Measurements from ENCODE around the gene GRK1. TPM values are rescaled to one million over a fixed set of nuclear protein-coding genes. Genes with fewer than 3 reads are reported as not detected.

GRK1 gene
- total and polyA plus RNA-seq, 2 experiments from 2014 or later: 0.17 TPM; not detected in 1

GRCh38 chr13:113669231-113669754 lies 2.3 kb downstream of the GRK1 start:
- no peak for DNase-seq (ENCODE audit: low spot score)
- no peaks in the 10 kb centered on the region for H3K9me3 ChIP-seq (ENCODE audit: low read depth)
- H3K36me3 ChIP-seq (replicated peaks; ENCODE audit: insufficient read depth, low read depth): no peaks in the 10 kb centered on the region
- H4K20me1 ChIP-seq (ENCODE audit: insufficient read depth, poor library complexity, severe bottlenecking): no peaks in the 10 kb centered on the region
- no peaks in the 10 kb centered on the region for H3K79me2 ChIP-seq
- H3K27me3 ChIP-seq: no peaks in the 10 kb centered on the region
- TF ChIP-seq CTCF (IDR thresholded peaks at IDR 0.05; ENCODE audit: poor library complexity) (no peak), EZH2 (IDR thresholded peaks at IDR 0.05; ENCODE audit: borderline replicate concordance) (no peak), EZH2phosphoT487 (IDR thresholded peaks at IDR 0.05; ENCODE audit: low read depth, severe bottlenecking, unreplicated experiment) (no peak)
- peaks cover 4% of the 10 kb centered on the region for H3K4me1 ChIP-seq (ENCODE audit: insufficient read depth)
- no peaks in the 10 kb centered on the region for H3K9me2 ChIP-seq (replicated peaks; ENCODE audit: insufficient read depth)
- WGBS (ENCODE audit: low lambda C conversion rate, missing lambda C conversion rate): 73% methylated on average over 13 of the region's 13 CpGs
- no peak overlapping the region for H3K27ac ChIP-seq
- H3K4me2 ChIP-seq: no peak overlapping the region
- no peak overlapping the region for H3K4me3 ChIP-seq
- H2AFZ ChIP-seq: no peak overlapping the region

GRCh38 chr13:113669755-113670341 lies 2.8 kb downstream of the GRK1 start:
- 84% methylated on average over 21 of the region's 21 CpGs for WGBS (ENCODE audit: low lambda C conversion rate, missing lambda C conversion rate)

GRCh38 chr13:113670541-113670940 lies 3.5 kb downstream of the GRK1 start:
- Histone ChIP-seq H3K27me3 (no peaks in the 10 kb centered on the region), H2AFZ (no peak overlapping the region), H3K79me2 (no peaks in the 10 kb centered on the region), H3K27ac (no peak overlapping the region), H4K20me1 (ENCODE audit: insufficient read depth, poor library complexity, severe bottlenecking) (no peaks in the 10 kb centered on the region), H3K9me2 (replicated peaks; ENCODE audit: insufficient read depth) (no peaks in the 10 kb centered on the region), H3K4me1 (ENCODE audit: insufficient read depth) (no peaks in the 10 kb centered on the region), H3K4me2 (no peak overlapping the region), H3K36me3 (replicated peaks; ENCODE audit: insufficient read depth, low read depth) (no peaks in the 10 kb centered on the region), H3K9me3 (ENCODE audit: low read depth) (no peaks in the 10 kb centered on the region), H3K4me3 (no peak overlapping the region)
- WGBS (ENCODE audit: low lambda C conversion rate, missing lambda C conversion rate): 100% methylated on average over 2 of the region's 19 CpGs
- TF ChIP-seq EZH2 (IDR thresholded peaks at IDR 0.05; ENCODE audit: borderline replicate concordance) (no peak), EZH2phosphoT487 (IDR thresholded peaks at IDR 0.05; ENCODE audit: low read depth, severe bottlenecking, unreplicated experiment) (no peak), CTCF (IDR thresholded peaks at IDR 0.05; ENCODE audit: poor library complexity) (no peak)
- DNase-seq (ENCODE audit: low spot score): no peak

More at GRCh38 chr13:113669755-113670341, 2.8 kb downstream of the GRK1 start:
- H4K20me1 ChIP-seq (ENCODE audit: insufficient read depth, poor library complexity, severe bottlenecking): no peaks in the 10 kb centered on the region
- no peak overlapping the region for H3K4me2 ChIP-seq
- H3K79me2 ChIP-seq: no peaks in the 10 kb centered on the region
- TF ChIP-seq EZH2phosphoT487 (IDR thresholded peaks at IDR 0.05; ENCODE audit: low read depth, severe bottlenecking, unreplicated experiment) (no peak), CTCF (IDR thresholded peaks at IDR 0.05; ENCODE audit: poor library complexity) (no peak), EZH2 (IDR thresholded peaks at IDR 0.05; ENCODE audit: borderline replicate concordance) (no peak)
- no peak overlapping the region for H2AFZ ChIP-seq
- H3K4me3 ChIP-seq: no peak overlapping the region
- H3K4me1 ChIP-seq (ENCODE audit: insufficient read depth): peaks cover 3% of the 10 kb centered on the region
- no peaks in the 10 kb centered on the region for H3K27me3 ChIP-seq
- H3K9me3 ChIP-seq (ENCODE audit: low read depth): no peaks in the 10 kb centered on the region
- H3K27ac ChIP-seq: no peak overlapping the region
- no peaks in the 10 kb centered on the region for H3K9me2 ChIP-seq (replicated peaks; ENCODE audit: insufficient read depth)
- no peak for DNase-seq (ENCODE audit: low spot score)
- no peaks in the 10 kb centered on the region for H3K36me3 ChIP-seq (replicated peaks; ENCODE audit: insufficient read depth, low read depth)

All from hepatocyte (in vitro differentiated cells).